Ascending aorta (tissue), 2 donors: ENCODE results near the gene ZBTB7A. TPM values are rescaled to one million over a fixed set of nuclear protein-coding genes. Genes with fewer than 3 reads are reported as not detected.

Source experiments
- DNase-seq, 2 donors: peaks; one replicate each; pipeline ENCODE4 v3.0.0-alpha.2; 2019; ENCODE audit warnings: low spot score in 2 of 2
- H3K27ac ChIP-seq, 2 donors: fragments of 200-600 bp; sonication (generic); one replicate each; pipeline ENCODE4 v1.5.1; 2016 to 2017; ENCODE audit warnings: mild to moderate bottlenecking in 1 of 2
- H3K27me3 ChIP-seq: fragments of 200-600 bp; sonication (generic); one replicate; pipeline ENCODE4 v1.5.1; 2017
- H3K36me3 ChIP-seq, 2 donors: fragments of 200-600 bp; sonication (generic); one replicate each; pipeline ENCODE4 v1.5.1; 2016
- H3K4me1 ChIP-seq, 2 donors: fragments of 200-600 bp; sonication (generic); one replicate each; pipeline ENCODE4 v1.5.1; 2016 to 2017; ENCODE audit warnings: mild to moderate bottlenecking in 1 of 2
- H3K4me3 ChIP-seq, 2 donors: fragments of 200-600 bp; sonication (generic); one replicate each; pipeline ENCODE4 v1.5.1; 2016 to 2017; ENCODE audit warnings: mild to moderate bottlenecking in 1 of 2
- H3K9me3 ChIP-seq, 2 donors: fragments of 200-600 bp; sonication (generic); one replicate each; pipeline ENCODE4 v1.5.1; 2016
- CTCF ChIP-seq, 3 experiments: fragments of 200-600 bp in 2 of 3; fragments of 450-650 bp in 1 of 3; sonication (generic) in 2 of 3; IDR thresholded peaks; one replicate each; pipeline ENCODE4 v1.5.1; 2016 to 2019; ENCODE audit warnings: antibody characterized with exemption in 3 of 3, mild to moderate bottlenecking in 1 of 3, moderate library complexity in 1 of 3
- intact Hi-C: fragments of 100-400 bp; cut with DNase I; formaldehyde crosslinking; loops from one replicate; pipeline ENCODE4 v1.15.1; 2023
- total RNA-seq: library from RNA; depleted of rRNA; stranded (reverse); fragments of >200 nt; gene quantifications from one replicate; pipeline ENCODE4 v1.1.0, GENCODE V29; 2016

Gene ZBTB7A
- total RNA-seq, 1 donor from 2014 or later, result 76.4 TPM

GRCh38 chr19:4051175-4052101, 15.3 kb downstream of the ZBTB7A start:
- DNase-seq, result no peak
- TF ChIP-seq CTCF (IDR thresholded peaks at IDR 0.05), result no peak
- Histone ChIP-seq H3K36me3 (peaks cover 56 to 64% of the 10 kb centered on the region in 2 donors), H3K4me1 (peaks cover 8 to 17% of the 10 kb centered on the region in 2 donors), H3K27me3 (no peaks in the 10 kb centered on the region), H3K9me3 (no peaks in the 10 kb centered on the region), H3K27ac (peak overlapping the region; percentile 28 to 64), H3K4me3 (no peak overlapping the region)
- intact Hi-C loops, result no loop called here

GRCh38 chr19:4049432-4049831, 17.3 kb downstream of the ZBTB7A start:
- DNase-seq, result no peak

GRCh38 chr19:4046946-4047683, 19.6 kb downstream of the ZBTB7A start:
- no peak overlapping the region for H3K4me3 ChIP-seq
- peaks cover 0 to 2% of the 10 kb centered on the region in 2 donors for H3K4me1 ChIP-seq
- intact Hi-C loops, result no loop called here
- no peak for TF ChIP-seq CTCF (IDR thresholded peaks at IDR 0.05)
- H3K36me3 ChIP-seq, result peaks cover 31 to 65% of the 10 kb centered on the region in 2 donors
- H3K27ac ChIP-seq, result no peak overlapping the region
- no peaks in the 10 kb centered on the region for H3K9me3 ChIP-seq
- no peaks in the 10 kb centered on the region for H3K27me3 ChIP-seq
- DNase-seq, result no peak

More at GRCh38 chr19:4049432-4049831, 17.3 kb downstream of the ZBTB7A start:
- H3K4me1 ChIP-seq, result peaks cover 8 to 17% of the 10 kb centered on the region in 2 donors
- no peaks in the 10 kb centered on the region for H3K9me3 ChIP-seq
- no peaks in the 10 kb centered on the region for H3K27me3 ChIP-seq
- peaks cover 52 to 73% of the 10 kb centered on the region in 2 donors for H3K36me3 ChIP-seq
- H3K27ac ChIP-seq, result no peak overlapping the region
- intact Hi-C loops, result no loop called here
- H3K4me3 ChIP-seq, result no peak overlapping the region
- no peak for TF ChIP-seq CTCF (IDR thresholded peaks at IDR 0.05)

- no peak overlapping the region for H3K27ac ChIP-seq
- intact Hi-C loops, result no loop called here
- H3K4me3 ChIP-seq, result no peak overlapping the region
- TF ChIP-seq CTCF (IDR thresholded peaks at IDR 0.05), result no peak
- no peak for DNase-seq
- no peaks in the 10 kb centered on the region for H3K9me3 ChIP-seq
- H3K36me3 ChIP-seq, result peaks cover 36 to 66% of the 10 kb centered on the region in 2 donors
- H3K4me1 ChIP-seq, result no peaks in the 10 kb centered on the region
- H3K27me3 ChIP-seq, result no peaks in the 10 kb centered on the region
These were observed 20.4 kb downstream of the ZBTB7A start for GRCh38 chr19:4046362-4046691.

GRCh38 chr19:4045597-4046361, 20.9 kb downstream of the ZBTB7A start:
- no peak for DNase-seq
- no peak for TF ChIP-seq CTCF (IDR thresholded peaks at IDR 0.05)
- Histone ChIP-seq H3K36me3 (peaks cover 35 to 66% of the 10 kb centered on the region in 2 donors), H3K27ac (no peak overlapping the region), H3K4me3 (no peak overlapping the region), H3K4me1 (no peaks in the 10 kb centered on the region), H3K9me3 (no peaks in the 10 kb centered on the region), H3K27me3 (no peaks in the 10 kb centered on the region)
- intact Hi-C loops, result no loop called here
